ENCODE data around the gene FBXW8.

FBXW8 gene

DNA sequence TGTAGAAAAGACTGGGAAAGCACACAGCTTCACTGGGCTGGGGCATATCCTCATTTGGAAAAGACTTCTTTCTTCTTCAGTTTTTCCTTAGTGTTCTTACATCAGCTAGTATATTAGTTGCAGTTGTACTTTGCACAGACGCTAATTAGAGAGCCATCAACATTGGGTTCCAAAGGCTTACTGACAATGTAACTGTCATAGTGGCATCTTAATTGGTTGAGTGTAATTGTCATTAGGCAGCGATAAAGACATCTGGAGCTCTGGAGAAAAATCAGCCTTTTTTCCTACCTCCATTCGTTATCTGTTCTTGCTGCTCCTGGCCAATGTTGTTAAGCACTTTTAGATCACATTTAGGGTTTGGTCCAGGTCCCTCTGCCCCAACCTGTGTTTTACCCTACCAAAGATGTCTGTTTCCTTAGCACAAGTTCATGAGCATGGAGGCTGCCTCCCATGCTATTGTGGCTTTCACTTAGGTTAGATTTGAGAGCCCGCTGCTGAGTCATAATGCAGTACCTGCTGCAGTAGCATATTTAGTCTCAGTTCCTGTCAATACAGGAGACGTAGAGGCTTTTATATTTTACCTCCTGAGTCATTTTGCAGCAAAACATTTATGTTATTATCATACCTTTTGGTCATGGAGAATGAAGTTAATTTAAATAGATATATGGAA, 49.2 kb downstream of the FBXW8 start:
- DNase-seq, result no peak

DNA sequence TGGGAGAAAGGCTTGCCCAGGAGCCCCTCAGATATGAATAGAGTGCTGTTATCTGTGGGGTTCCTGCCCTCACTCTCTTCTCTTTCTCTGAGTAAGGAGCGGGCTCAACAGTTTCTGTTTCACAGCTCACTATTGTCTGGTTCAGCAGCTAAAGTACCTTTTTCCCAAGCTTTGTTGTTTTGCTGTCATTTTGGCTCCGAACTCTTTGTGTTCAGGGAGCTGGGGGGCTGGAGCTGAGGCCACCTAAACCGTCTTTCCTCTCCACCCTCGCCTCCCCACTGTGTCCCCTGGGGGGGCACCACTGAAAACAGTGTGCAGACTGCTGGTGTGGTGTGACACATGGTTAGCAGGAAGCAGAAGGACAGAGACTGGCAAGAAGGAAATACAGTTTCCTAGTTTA, 51.4 kb downstream of the FBXW8 start:
- no peak for DNase-seq

DNA sequence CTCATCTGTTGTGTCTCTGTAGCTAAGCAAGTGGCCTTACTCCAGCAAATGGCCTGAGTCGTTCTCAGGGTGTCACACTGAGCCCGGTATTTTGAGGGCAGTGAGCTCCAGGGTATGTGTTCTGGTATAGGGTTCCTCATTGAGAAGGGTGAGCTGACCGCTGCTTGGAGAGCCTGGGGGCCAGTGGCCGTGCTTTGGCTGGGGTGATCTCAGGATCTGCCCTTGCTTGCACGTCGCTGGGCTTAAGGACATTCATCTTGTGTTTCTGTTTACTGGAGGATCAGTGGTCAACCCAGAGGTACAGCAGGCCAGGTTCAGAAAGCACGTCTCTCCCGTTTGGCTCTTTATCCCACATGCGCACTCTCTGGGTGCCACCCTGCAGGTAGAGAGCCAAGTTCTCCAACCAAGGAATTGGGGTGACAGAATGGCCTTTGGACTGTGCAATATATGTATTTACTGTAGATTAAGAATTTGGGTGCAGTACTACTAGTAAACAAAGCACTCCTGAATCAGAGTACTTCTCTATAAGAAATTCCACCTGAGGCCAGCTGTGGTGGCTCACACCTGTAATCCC, 52.1 kb downstream of the FBXW8 start:
- DNase-seq, result no peak

DNA sequence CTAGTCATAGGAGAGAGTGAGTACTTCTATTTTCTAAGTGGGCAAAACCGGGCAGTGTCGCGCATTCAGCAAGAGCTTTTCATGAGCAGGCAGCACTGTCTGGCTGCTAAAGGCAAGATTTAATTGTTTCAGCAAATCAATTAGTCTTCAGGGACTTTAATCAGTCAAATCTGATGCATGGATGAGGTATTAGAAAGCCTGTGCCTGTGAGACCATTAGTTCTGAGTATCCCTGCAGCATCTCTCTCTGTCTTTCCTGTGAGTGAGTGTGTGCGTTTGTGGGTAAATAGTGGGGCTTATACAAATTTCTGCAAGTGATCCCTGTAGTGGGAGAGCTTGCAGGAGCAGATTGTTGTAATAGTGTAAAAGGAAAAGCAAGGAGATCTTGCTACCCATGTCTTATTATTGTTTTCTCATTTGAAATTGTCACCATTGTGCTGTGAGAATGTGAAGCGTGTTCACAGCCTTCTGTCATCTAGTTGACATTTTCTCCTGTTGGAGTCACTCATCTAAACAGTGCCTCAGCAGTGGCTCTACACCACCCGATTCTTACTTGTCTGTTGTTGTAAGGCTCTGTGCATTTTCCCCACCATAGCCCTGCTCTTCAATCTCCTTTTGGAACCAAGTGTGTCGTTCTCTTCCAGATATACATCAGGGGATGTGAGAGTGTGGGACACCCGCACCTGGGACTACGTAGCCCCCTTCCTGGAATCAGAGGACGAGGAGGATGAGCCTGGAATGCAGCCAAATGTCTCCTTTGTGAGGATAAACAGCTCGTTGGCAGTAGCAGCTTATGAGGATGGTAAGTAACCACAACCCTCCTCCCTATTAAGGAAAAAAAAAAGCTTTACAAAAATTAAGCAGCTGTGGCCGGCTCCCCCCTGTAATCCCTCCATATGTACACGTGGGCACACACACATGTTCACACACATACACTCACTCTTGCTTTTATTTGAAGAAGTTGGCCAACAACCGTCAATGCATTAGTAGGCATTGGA, 53.6 kb downstream of the FBXW8 start:
- DNase-seq, result no peak

DNA sequence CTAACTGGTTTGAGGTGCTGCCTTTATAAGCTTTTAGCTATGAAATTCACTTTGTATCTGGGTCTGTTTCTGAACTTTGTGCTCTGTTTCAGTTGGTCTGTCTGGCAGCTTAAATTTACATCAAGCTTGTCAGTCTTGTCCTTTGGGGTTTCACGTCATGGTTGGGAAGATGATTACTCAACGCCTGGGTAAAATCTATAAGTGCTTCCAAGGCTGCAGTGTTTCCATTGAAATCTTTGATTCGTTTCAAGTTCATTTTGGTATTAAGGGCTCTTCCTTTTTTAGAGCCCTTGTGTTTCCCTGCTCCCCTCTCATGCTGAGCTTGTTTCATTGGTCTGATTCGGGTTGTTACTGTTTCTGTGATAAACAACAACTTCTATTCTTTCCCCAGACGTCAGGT, 58.2 kb downstream of the FBXW8 start:
- DNase-seq, result no peak

DNA sequence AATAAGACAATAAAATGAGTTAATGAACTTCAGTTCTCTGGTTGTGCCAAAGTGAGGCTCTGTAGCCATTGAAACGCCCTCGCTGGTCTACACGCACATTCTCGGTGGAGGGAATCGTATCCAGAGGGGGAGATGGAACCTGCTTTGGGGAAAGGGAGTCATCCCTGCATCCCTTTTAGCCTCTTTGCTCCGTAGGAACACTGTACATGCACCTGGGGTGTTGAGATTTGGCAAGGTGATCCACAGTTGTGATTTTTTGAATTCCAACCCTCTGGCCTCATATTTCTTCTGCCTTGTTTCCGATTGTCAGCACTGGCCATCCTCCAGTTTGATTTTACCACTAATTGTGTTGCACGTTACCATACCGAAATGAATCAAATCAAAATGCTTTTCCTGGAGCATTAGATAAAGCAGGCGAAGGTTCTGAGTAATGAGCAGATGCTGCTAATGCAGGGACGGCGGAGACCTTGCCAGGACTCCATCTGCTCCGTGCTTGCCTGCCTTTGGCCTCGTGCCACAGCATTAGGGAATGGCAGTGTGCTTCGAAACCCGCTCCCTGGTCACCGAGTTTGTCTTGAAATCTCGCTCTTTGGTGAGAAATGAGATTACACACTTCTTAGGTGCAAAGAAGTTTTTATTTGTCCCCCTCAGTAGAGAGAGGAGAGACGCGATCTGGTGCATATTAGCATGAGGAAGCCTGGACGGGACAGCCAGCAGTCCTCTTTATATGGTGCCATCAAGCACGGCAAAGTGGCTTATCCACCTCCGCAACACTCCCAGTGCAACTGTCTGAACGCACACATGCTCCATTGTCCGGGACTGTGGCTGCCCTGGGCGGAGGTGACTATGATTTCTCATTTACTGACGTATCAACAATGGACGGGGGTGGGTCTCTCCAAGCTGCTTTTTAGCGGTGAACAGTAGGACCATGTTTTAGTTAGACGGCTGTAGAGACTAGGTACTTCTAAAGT, 59.1 kb downstream of the FBXW8 start:
- DNase-seq, result no peak

DNA sequence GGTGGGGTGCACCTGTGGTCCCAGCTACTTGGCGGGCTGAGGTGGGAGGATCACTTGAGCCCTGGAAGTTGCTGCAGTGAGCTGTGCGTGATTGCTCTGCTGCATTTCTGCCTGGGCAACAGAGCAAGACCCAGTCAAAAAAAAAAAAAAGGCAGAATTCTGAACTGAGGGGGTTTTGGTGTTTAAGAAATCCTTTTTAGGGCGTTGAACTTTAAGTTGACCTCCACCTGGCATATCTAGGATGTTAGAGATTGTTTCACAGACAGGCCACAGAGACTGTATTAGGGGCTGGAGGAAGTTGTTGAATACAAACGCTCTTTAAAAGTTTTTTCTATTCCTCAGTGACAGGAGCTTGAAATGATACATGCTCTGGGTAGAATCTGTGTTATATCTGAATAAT, 60.5 kb downstream of the FBXW8 start:
- DNase-seq, result no peak

DNA sequence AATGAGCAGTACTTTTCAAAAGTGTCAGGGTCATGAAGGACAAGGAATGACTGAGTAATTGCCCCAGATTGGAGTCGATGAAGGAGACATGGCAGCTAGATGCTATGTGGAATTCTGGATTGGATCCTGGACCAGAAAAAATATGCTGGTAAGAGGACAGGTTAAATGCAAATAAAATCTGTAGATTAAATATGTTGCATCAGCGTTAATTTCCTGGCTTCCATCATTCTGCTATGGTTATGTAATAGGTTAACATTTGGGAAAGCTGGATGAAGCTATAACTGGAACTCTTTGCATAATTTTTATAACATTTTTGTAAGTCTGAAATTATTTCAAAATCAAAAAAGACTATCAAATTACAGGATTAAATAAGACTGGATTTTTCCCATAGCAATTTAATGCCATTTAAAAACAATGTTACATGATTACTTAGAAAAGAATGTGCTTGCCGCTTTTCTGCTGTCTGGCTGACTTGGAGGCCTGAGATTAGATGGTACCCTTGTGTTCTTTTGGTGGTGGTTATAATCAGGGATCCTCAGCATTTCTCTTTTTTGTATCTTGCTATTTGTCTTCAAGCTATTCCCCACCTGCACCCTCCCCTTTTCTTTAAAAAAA, 65.1 kb downstream of the FBXW8 start:
- DNase-seq, result no peak

DNA sequence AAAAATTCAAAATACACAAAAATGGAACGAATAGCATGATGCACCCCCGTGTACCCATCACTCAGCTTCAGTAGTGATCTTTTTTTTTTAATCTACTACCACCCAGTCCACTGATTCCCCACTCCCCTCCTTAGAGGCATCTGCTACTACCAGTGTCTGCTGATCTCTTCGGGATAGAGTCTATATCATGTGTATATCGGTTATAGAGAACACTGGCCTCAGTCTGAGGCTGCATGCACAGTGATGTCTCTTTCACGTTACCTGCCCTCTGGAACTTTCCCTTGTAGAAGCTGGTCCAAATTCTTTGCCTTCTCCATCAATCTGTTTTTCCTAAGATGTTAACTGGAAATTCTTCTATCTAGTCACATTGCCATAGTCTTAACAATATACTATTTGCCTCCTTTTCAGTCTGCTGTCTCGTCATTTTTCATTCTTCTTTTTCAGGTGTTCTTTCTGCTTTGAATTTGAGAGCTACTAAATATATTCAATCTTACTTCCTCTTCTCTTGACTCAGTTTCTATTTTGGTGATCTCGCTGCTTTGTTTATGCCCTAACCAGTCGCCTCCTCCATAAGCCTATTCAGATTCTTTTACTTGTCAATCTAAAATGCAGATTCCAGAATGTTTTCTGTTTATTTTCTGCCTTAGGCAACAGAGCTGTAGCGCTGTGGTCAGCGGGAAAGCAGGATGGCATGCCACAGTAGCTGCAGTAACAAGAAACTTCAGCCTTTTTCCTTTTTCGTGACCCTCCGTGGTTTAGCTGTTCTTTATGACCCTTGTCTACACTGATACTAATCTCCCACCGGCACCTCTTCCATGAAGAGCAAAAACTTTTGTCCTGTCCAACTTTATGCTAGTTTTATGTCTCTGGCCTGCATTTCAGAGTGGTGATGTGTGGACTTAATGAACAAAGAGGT, 67.0 kb downstream of the FBXW8 start:
- no peak for DNase-seq

DNA sequence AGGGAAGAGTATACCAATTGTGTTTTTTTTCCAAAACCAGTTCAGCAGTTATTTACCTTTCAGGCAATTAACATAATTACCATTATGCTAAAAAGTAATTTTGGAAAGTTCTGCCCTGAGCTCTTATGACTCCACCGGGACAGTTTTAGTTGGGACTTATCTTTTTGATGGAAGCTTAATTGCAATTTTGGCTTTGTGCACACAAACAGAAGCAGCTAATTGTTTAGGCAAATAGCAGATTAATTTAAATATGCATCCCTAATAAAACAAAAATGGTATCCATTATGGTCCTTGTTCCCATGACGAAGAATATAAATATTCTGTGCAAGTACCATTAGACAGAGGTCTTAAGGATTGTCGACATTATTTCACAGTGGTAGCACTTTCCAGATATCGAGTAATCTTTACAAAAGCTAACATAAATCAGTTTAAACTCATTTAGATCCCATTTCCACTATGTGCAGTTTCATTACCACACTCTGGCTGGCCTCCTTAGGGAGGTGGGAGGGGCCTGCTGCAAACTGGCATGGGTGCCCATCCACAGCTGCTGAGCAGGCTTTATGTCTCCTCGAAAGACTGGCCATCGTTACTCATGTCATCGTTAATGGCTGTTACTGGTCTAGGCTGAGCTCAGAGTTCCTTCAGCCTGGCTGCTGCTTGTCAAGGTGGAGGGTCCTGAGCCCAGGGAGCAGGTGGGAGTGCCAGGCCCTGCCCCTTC, 68.2 kb downstream of the FBXW8 start:
- no peak for DNase-seq

DNA sequence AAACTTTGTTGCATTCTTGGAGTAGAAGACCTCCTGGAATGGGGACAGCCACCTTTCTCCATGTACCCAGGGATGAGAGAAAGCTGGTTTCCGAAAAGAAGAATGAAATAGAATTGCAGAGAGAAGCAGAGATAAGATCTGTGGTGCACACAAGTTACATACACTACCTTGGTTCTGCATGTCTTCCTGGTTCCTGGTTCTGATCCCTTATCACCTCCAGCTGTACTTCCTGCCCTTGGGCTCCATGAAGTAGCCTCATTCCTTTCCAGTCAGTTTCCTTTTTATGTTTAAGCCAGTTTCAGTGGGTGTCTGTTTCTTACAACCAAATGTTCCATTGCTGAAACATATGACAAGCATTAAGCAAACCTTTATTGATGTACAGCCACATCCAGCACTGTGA, 69.3 kb downstream of the FBXW8 start:
- no peak for DNase-seq

DNA sequence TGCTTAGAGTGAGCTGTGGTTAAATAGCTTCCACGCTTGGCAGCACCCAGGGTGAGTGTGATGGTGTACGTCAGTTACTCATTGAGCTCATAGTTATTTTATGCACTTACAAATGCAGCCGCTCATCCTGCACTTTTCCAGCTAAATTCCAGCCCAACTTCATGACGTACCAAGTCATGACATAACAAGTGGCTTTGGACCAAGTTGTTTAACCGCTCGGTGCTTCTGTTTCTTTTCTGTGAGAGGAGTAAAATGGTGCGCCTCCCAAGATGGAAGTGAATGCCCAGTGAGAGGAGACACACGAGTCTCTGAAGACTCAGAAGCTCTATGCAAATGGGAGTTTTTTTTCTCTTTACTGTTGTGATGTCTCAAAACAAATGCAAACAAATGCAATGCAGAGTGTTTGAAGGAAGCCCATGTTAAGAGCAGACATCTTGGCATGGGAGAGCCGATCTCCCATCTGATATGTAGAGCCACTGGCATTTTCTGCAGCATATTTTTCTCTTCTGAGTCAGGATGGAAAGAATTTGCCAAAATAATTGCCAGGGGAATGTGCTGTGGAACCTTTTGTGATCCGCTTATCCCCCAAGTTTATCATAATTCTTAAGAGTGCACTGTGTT, 72.2 kb downstream of the FBXW8 start:
- DNase-seq, result no peak

DNA sequence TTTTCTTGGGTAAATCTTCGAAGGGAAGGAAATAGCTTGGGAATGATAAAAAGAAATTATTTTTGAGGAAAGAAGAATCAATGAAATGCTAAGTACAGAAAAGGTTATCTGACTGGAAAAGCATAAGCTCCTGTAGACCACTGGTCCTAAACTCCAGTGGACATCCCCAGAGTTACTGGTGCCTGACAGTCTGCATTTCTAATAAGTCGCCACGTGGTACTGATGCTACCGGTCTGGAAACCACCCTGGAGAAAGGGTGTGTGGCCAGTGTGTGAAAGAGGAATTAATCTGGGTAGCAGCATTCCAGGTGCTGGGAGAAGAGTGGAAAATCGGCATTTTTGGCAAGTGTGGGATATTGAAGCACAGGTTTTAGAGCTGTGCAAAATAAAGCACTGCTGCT, 73.3 kb downstream of the FBXW8 start:
- no peak for DNase-seq

DNA sequence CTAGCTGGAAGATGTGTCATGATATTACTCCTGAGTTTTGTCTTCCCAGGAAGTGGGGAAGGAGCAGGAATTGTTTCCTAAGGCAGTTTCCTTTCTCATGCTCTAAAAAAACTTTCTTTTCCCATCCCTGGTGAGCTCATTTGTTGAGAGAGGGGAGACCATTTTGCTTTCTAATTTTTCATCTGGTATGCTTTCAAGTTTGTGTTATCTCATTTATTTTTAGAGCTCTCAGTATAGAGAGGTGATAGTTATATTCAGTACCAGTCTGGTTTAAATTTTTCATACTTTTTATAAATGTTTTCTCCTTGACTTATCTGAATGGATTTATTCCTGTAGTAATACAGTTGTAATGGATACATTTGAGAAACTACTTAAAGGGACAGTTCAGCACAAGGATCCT, 79.6 kb downstream of the FBXW8 start:
- no peak for DNase-seq

DNA sequence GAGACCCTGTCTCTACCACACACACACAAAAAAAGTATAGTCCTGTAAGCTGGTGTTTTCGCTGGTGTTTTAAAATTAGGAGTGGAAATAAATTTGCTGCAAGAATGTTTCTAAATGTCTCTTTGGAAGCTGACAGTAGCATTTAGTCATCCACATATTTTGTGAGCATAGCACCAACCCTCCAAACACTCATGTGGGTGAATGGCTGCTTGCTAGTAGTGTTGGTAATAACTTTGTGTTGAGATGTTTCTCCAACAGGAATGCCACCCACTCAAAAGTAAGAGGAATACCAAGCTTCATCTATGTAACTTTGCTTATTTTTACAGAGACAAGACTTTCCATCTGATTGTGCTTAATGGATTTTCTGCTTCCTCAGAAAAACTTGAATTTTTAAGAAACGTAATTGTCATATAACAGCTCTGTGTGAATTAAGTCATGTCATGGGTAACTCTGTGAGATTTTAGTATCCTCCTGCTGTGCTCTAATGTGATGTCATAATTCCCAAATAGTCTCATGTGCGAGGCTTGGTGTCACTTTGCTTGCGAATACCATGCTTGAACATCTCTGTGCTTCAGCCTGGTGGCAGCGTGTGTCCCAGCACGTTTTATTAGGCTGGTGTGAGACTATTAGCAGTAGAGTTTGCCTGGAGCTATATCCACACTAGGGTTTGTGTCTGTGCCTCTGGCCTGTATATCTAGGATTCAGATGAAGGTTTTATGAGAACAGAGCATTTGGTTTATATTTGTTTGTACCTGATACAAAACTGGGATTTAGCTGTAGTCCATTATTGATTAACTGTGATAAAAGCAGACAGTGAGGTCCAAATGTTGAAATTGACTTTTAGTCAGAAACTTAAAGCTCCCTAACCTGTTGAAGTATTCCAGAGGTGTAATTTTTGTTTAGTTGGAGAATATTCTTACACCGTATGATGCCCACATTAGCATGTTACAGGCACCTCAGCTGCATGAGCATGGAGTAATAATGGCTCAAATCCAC, 80.5 kb downstream of the FBXW8 start:
- no peak for DNase-seq

DNA sequence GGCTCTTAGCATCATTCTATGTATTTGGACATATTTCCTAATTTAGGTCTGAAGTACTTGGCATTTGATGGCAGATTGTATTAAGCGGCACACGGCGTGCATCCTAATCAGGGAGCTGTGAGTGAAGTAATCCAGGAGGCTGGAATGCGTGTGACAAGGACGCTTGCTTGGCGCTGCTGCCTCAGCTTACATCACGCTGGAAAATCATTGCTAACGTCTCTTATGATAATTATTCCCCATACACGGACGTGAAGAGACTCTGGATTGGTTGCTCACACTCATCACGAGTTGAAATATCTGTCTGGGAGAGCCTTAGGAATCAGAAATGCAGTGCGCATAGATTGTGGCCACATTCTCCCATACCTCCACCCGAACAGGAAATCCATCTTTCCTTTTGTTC, 85.3 kb downstream of the FBXW8 start:
- DNase-seq, result no peak

DNA sequence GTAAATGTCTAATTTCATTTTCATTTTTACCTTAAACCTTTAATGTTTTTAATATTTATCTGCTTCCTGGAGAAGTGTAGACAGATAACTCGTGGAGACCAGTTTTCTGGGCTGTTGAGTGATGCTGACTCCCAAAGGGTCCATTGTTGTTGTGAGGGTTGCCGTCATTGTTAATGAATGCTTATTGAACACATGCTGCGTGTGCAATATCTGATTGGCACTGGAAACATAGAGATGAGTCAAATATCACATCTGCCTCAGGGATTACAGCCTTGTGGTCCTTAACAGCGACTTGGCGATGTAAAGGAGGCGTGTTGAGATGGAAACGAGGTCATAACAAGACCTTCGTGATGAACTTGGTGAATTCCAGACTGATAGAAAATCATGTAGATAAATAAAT, 85.9 kb downstream of the FBXW8 start:
- DNase-seq, result no peak

DNA sequence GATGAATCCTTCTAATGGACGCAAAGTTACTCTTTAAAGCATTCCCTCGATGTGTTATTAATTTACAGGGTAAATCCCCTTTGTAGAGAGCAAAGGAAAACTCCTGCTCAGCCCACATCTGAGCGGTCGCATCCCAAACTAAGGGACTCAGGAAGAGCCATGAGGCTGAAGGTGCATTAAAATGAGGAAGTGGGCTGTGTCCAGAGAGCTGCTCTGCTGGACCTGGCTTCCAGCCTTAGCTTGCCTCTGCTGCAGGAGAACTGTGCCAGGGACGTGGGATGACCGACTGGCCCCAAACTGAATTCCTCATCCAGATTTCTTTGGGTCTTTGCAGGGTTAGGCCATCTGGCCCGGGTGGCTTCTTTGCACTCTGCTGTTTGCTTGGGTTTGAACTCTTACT, 88.3 kb downstream of the FBXW8 start:
- DNase-seq, result no peak

DNA sequence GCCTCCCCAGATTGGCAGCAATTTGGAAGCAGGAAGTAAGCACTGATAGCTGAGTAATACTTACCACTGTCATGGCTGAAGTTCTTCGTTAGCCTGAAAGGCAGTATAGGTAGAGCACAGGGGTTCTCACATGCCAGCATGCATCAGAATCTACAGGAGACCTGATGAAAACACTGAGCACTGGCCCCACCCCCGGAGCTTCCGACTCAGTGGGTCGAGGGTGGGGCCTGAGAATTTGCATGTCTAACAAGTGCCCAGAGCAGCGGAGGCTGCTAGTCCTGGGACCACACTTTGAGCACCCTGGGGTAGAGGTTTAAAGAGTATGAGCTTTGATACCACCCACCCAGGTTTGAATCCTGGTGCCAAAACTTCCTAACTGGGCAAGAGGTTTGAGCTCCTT, 89.6 kb downstream of the FBXW8 start:
- no peak for DNase-seq

Measured in activated T-cell treated with anti-CD3 and anti-CD28 coated beads, Interleukin-2, amount 50 U/mL, for 1 hour (primary cell).